DOHH2 (cell line): ENCODE data around the gene ITIH5.

Experiments used
- H3F3A ChIP-seq: fragments of 200-600 bp; sonication (generic), shearing (Covaris generic); 2 replicates; pipeline ENCODE4 v1.6.0; 2016; ENCODE audit warnings: antibody characterized with exemption, mild to moderate bottlenecking; ENCODE audit not compliant: control insufficient read depth, insufficient read depth
- H3K27ac ChIP-seq: fragments of 200-600 bp; sonication (generic); 2 replicates; pipeline ENCODE4 v1.5.1; 2014; ENCODE audit warnings: low read depth, mild to moderate bottlenecking, low read length, moderate library complexity
- H3K27me3 ChIP-seq: fragments of 200-600 bp; sonication (generic); 2 replicates; pipeline ENCODE4 v1.6.1; 2014; ENCODE audit warnings: mild to moderate bottlenecking, low read length, mixed read lengths; ENCODE audit not compliant: control insufficient read depth
- H3K36me3 ChIP-seq: fragments of 200-600 bp; sonication (generic); 2 replicates; pipeline ENCODE4 v1.6.1; 2014; ENCODE audit warnings: mild to moderate bottlenecking, low read length, moderate library complexity, mixed read lengths; ENCODE audit not compliant: control insufficient read depth
- H3K4me1 ChIP-seq: fragments of 200-600 bp; sonication (generic); 2 replicates; pipeline ENCODE4 v1.6.1; 2014; ENCODE audit warnings: mild to moderate bottlenecking, low read length, mixed read lengths; ENCODE audit not compliant: control insufficient read depth
- H3K4me2 ChIP-seq: fragments of 200-600 bp; sonication (generic); 2 replicates; pipeline ENCODE4 v1.6.0; 2014; ENCODE audit warnings: mild to moderate bottlenecking, low read length, moderate library complexity
- H3K4me3 ChIP-seq: fragments of 200-600 bp; sonication (generic); 2 replicates; pipeline ENCODE4 v1.5.1; 2014; ENCODE audit warnings: mild to moderate bottlenecking, low read length, mixed read lengths
- H3K79me2 ChIP-seq: fragments of 200-600 bp; sonication (generic); 2 replicates; pipeline ENCODE4 v1.6.1; 2014; ENCODE audit warnings: mild to moderate bottlenecking, low read length, mixed read lengths; ENCODE audit not compliant: control insufficient read depth
- H3K9me2 ChIP-seq: fragments of 200-600 bp; sonication (generic); replicated peaks from 2 replicates; pipeline ENCODE4 v1.6.1; 2014; ENCODE audit warnings: mild to moderate bottlenecking, low read length, mixed read lengths; ENCODE audit not compliant: control insufficient read depth
- H3K9me3 ChIP-seq: fragments of 200-600 bp; sonication (generic); 2 replicates; pipeline ENCODE4 v1.6.1; 2014; ENCODE audit warnings: antibody characterized with exemption, low read length, mixed read lengths; ENCODE audit not compliant: control insufficient read depth, insufficient read depth
- H4K20me1 ChIP-seq: fragments of 200-600 bp; sonication (generic); 2 replicates; pipeline ENCODE4 v1.6.0; 2014; ENCODE audit warnings: low read depth, mild to moderate bottlenecking, antibody characterized with exemption, low read length, moderate library complexity; ENCODE audit not compliant: control insufficient read depth, insufficient read depth
- CTCF ChIP-seq: fragments of 200-600 bp; sonication (generic); IDR thresholded peaks from one replicate; pipeline ENCODE4 v1.5.1; 2014; ENCODE audit warnings: antibody characterized with exemption, mild to moderate bottlenecking, low read depth, low read length; ENCODE audit not compliant: poor library complexity, severe bottlenecking
- EZH2phosphoT487 ChIP-seq: fragments of 200-600 bp; sonication (generic); IDR thresholded peaks from 2 replicates; pipeline ENCODE4 v1.6.1; 2017; ENCODE audit warnings: borderline replicate concordance, mild to moderate bottlenecking, antibody characterized with exemption, low read length, moderate library complexity, mixed read lengths

The ITIH5 gene

DNA sequence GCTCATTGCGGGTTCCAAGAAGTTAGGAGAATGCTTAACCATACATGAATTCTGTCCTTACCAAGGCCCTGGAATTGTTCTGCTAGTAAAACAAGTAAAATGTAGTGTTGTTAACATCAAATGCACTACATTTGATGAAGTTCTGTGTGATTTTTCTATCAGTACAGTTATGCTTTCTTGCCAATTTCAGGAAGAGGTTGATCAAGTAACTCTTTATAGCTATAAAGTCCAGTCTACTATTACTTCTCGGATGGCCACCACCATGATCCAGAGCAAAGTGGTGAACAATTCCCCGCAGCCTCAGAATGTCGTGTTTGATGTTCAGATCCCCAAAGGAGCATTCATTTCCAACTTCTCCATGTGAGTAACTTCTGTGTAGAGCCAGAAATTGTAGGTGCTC is 42.1 kb upstream of the ITIH5 start:
- Histone ChIP-seq H3K27ac (no peak overlapping the region), H3K4me1 (no peaks in the 10 kb centered on the region), H4K20me1 (no peaks in the 10 kb centered on the region), H3K36me3 (no peaks in the 10 kb centered on the region), H3K4me2 (no peak overlapping the region), H3K79me2 (no peaks in the 10 kb centered on the region), H3K27me3 (peaks cover 3% of the 10 kb centered on the region), H3K4me3 (no peak overlapping the region), H3K9me2 (no peaks in the 10 kb centered on the region), H3F3A (no peaks in the 10 kb centered on the region), H3K9me3 (no peaks in the 10 kb centered on the region)
- TF ChIP-seq EZH2phosphoT487 (no peak), CTCF (no peak)

GRCh38 chr10:7707858-7708622 is 41.3 kb upstream of the ITIH5 start:
- no peak overlapping the region for H3K4me3 ChIP-seq
- no peaks in the 10 kb centered on the region for H4K20me1 ChIP-seq
- peaks cover 3% of the 10 kb centered on the region for H3K27me3 ChIP-seq
- H3K79me2 ChIP-seq: no peaks in the 10 kb centered on the region
- no peaks in the 10 kb centered on the region for H3K36me3 ChIP-seq
- H3K27ac ChIP-seq: no peak overlapping the region
- H3K9me2 ChIP-seq: no peaks in the 10 kb centered on the region
- H3K9me3 ChIP-seq: no peaks in the 10 kb centered on the region
- H3K4me2 ChIP-seq: no peak overlapping the region
- TF ChIP-seq CTCF (no peak), EZH2phosphoT487 (no peak)
- no peaks in the 10 kb centered on the region for H3K4me1 ChIP-seq
- no peaks in the 10 kb centered on the region for H3F3A ChIP-seq

DNA sequence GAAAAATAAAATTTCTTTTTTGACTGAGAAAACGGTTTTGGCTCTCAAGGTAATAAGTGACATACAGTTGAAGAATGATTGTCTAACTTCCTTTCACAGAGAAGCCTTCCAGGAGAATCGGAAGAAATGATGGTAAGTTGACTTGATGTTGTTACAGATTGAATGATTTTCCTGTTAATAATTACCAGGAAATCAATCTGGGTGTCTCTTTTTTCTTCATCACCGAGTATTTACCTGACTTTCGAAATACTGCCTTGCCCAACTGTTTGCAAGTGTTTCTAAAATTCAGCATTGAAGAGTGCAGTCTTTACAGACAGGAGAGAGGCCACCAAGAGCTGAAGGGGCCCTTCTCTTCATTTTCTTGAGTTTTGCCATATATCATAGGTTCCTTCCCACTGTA is 40.3 kb upstream of the ITIH5 start:
- H3K4me3 ChIP-seq: no peak overlapping the region
- no peaks in the 10 kb centered on the region for H4K20me1 ChIP-seq
- H3K36me3 ChIP-seq: no peaks in the 10 kb centered on the region
- no peak overlapping the region for H3K27ac ChIP-seq
- H3K27me3 ChIP-seq: peaks cover 3% of the 10 kb centered on the region
- no peaks in the 10 kb centered on the region for H3K9me2 ChIP-seq
- no peaks in the 10 kb centered on the region for H3K9me3 ChIP-seq
- H3K4me1 ChIP-seq: no peaks in the 10 kb centered on the region
- H3K4me2 ChIP-seq: no peak overlapping the region
- no peaks in the 10 kb centered on the region for H3F3A ChIP-seq
- no peaks in the 10 kb centered on the region for H3K79me2 ChIP-seq
- TF ChIP-seq EZH2phosphoT487 (no peak), CTCF (no peak)
